GM12878 (cell line): ENCODE data around the gene TPO. TPM values are rescaled to one million over a fixed set of nuclear protein-coding genes. Genes with fewer than 3 reads are reported as not detected.

ENCODE experiments used
- ATAC-seq: fragments of 200-7000 bp; cut with Tn5 transposase; 3 replicates; pipeline ENCODE4 v1.9.1; 2020; ENCODE audit warnings: mild to moderate bottlenecking, moderate library complexity
- BruUV-seq: library from RNA; stranded (reverse); fragments of 400-500 nt; replicated peaks from 2 replicates; lab custom pipeline; 2021; lab: Mats Ljungman, UMichigan
- CTCF ChIA-PET: fragments of 300-600 bp; sonication (Branson Sonifier 250); formaldehyde crosslinking; extraction: SDS; loops from one replicate; lab custom pipeline; 2021; ENCODE audit warnings: inconsistent platforms; lab: Yijun Ruan, JAX
- POLR2A ChIA-PET: fragments of 350-600 bp; formaldehyde crosslinking; extraction: SDS; loops from one replicate; lab custom pipeline; 2021; ENCODE audit warnings: inconsistent platforms; lab: Charles Lee
- RAD21 ChIA-PET: fragments of 300-600 bp; sonication (Branson Sonifier 250); formaldehyde crosslinking; loops from one replicate; lab custom pipeline; 2023; ENCODE audit warnings: antibody characterized with exemption; ENCODE audit not compliant: unreplicated experiment; lab: Charles Lee
- SMC1A ChIA-PET: fragments of 300-600 bp; sonication (Branson Sonifier 250); formaldehyde crosslinking; loops from one replicate; lab custom pipeline; 2023; ENCODE audit not compliant: unreplicated experiment, uncharacterized antibody; lab: Charles Lee
- DNase-seq: peaks from one replicate; pipeline ENCODE4 v3.0.0-alpha.2; 2011; ENCODE audit warnings: low read depth, low spot score
- FAIRE-seq: peaks from 3 replicates; lab custom pipeline; 2011; peaks lifted over from hg19 to GRCh38; lab: Jason Lieb, UNC
- H2AFZ ChIP-seq: 2 replicates; pipeline ENCODE4 v1.6.0; 2011; ENCODE audit warnings: low read depth, low read length, control low read depth; ENCODE audit not compliant: control insufficient read depth
- H3K27ac ChIP-seq: 2 replicates; pipeline ENCODE4 v1.5.1; 2011; ENCODE audit warnings: control low read depth; ENCODE audit not compliant: control insufficient read depth, insufficient read depth
- H3K27me3 ChIP-seq, 2 experiments: replicated peaks in 1 of 2; 2 replicates each; pipeline versions ENCODE4 v1.6.0 to v1.6.1; 2011; ENCODE audit warnings: low read length in 1 of 2; ENCODE audit not compliant: control insufficient read depth in 2 of 2, insufficient read depth in 2 of 2
- H3K36me3 ChIP-seq, 2 experiments: 2 replicates each; pipeline ENCODE4 v1.5.1; 2011; ENCODE audit warnings: low read length in 1 of 2; ENCODE audit not compliant: control insufficient read depth in 2 of 2, insufficient read depth in 2 of 2
- H3K4me1 ChIP-seq: 2 replicates; pipeline ENCODE4 v1.6.1; 2011; ENCODE audit warnings: mild to moderate bottlenecking, low read length, moderate library complexity, mixed read lengths; ENCODE audit not compliant: control insufficient read depth, insufficient read depth
- H3K4me2 ChIP-seq: 2 replicates; pipeline ENCODE4 v1.6.0; 2011; ENCODE audit warnings: control low read depth; ENCODE audit not compliant: control insufficient read depth, insufficient read depth
- H3K4me3 ChIP-seq: fragments of 200-600 bp; sonication (generic); 2 replicates; pipeline ENCODE4 v1.5.1; 2016
- H3K79me2 ChIP-seq: 2 replicates; pipeline ENCODE4 v1.6.0; 2011; ENCODE audit warnings: low read length; ENCODE audit not compliant: control insufficient read depth, insufficient read depth
- H3K9ac ChIP-seq: 2 replicates; pipeline ENCODE4 v1.8.0; 2011; ENCODE audit warnings: low read length, control low read depth, mixed read lengths; ENCODE audit not compliant: control insufficient read depth, insufficient read depth
- H3K9me3 ChIP-seq: replicated peaks from 3 replicates; pipeline ENCODE4 v1.5.1; 2011; ENCODE audit warnings: mild to moderate bottlenecking, low read length; ENCODE audit not compliant: control insufficient read depth, insufficient read depth
- H4K20me1 ChIP-seq: 2 replicates; pipeline ENCODE4 v1.6.0; 2011; ENCODE audit not compliant: control insufficient read depth, insufficient read depth
- CBX3 ChIP-seq: fragments of 200-600 bp; sonication (generic); IDR thresholded peaks from 2 replicates; pipeline ENCODE4 v1.6.1; 2016; ENCODE audit warnings: low read depth, borderline replicate concordance
- NRF1 ChIP-seq: conservative IDR thresholded peaks from 2 replicates; pipeline ENCODE4 v1.6.1; 2011; ENCODE audit warnings: mild to moderate bottlenecking, low read depth, low read length, improper control_type of control experiment
- RBBP5 ChIP-seq: fragments of 200-600 bp; sonication (generic); conservative IDR thresholded peaks from 2 replicates; pipeline ENCODE4 v1.6.1; 2016
- SP1 ChIP-seq: IDR thresholded peaks from one replicate; pipeline ENCODE4 v1.6.1; 2011; ENCODE audit warnings: low read depth, low read length
- SRF ChIP-seq, 2 experiments: IDR thresholded peaks; 2 replicates each; pipeline ENCODE4 v1.6.1; 2011; ENCODE audit warnings: low read depth in 2 of 2, low read length in 2 of 2, mild to moderate bottlenecking in 1 of 2, moderate library complexity in 1 of 2
- STAT1 ChIP-seq: fragments of 450-650 bp; conservative IDR thresholded peaks from 2 replicates; pipeline ENCODE4 v1.6.1; 2014; ENCODE audit warnings: antibody characterized with exemption, mild to moderate bottlenecking
- TBL1XR1 ChIP-seq: IDR thresholded peaks from 2 replicates; pipeline ENCODE4 v1.6.1; 2012; ENCODE audit warnings: low read depth, low read length, improper control_type of control experiment
- USF1 ChIP-seq: IDR thresholded peaks from 2 replicates; pipeline ENCODE4 v1.6.1; 2011; ENCODE audit warnings: borderline replicate concordance, low read depth, mild to moderate bottlenecking, moderate library complexity, mixed read lengths, low read length; ENCODE audit not compliant: insufficient read depth; ENCODE audit errors: extremely low read length
- ZBTB4 ChIP-seq: fragments of 450-650 bp; formaldehyde crosslinking; IDR thresholded peaks from 2 replicates; pipeline ENCODE4 v1.4.0; 2022; ENCODE audit warnings: mild to moderate bottlenecking, moderate library complexity
- ZNF217 ChIP-seq: fragments of 450-650 bp; IDR thresholded peaks from 2 replicates; pipeline ENCODE4 v1.6.1; 2017; ENCODE audit warnings: antibody characterized with exemption, mild to moderate bottlenecking
- ZNF384 ChIP-seq: IDR thresholded peaks from 2 replicates; pipeline ENCODE4 v1.6.1; 2012; ENCODE audit warnings: low read depth, mild to moderate bottlenecking, low read length, improper control_type of control experiment, borderline replicate concordance
- WGBS: methylation state at CpG from one replicate; pipeline ENCODE4 v1.1.6; 2016; ENCODE audit warnings: low lambda C conversion rate; ENCODE audit not compliant: insufficient replicate concordance, insufficient coverage; ENCODE audit errors: missing lambda C conversion rate; 5-methylcytosine and 5-hydroxymethylcytosine counted together
- in situ Hi-C: fragments of 300-500 bp; cut with MboI; formaldehyde crosslinking; loops from 9 replicates; pipeline ENCODE4 v1.14.3; 2018; ENCODE audit warnings: mixed read lengths
- intact Hi-C: fragments of 100-400 bp; cut with micrococcal nuclease; formaldehyde crosslinking; loops from one replicate; pipeline ENCODE4 v1.14.2; 2022; ENCODE audit not compliant: unreplicated experiment
- polyA plus RNA-seq, 11 experiments: library from polyadenylated mRNA; depleted of rRNA in 4 of 11; unstranded in 6 of 11; stranded (reverse) in 5 of 11; fragments of >200 nt; fragmentation: Nextera tagmentation in 4 of 11; fragmentation: Illumina TruSeq in 1 of 11; extraction: Ambion mirVana in 4 of 11; extraction: Trizol in 1 of 11; gene quantifications; 1 replicate in 1 of 11; 2 replicates in 10 of 11; pipeline versions ENCODE4 v1.2.1 to v1.2.3, GENCODE V29; 2011 to 2016; ENCODE audit warnings: inconsistent platforms in 2 of 11, missing spikeins in 2 of 11, low read depth in 1 of 11
- total RNA-seq, 4 experiments: library from RNA; depleted of rRNA in 3 of 4; stranded (reverse); fragments of >200 nt in 3 of 4; fragmentation: Illumina TruSeq in 1 of 4; extraction: Trizol in 1 of 4; gene quantifications; 2 replicates each; pipeline versions ENCODE4 v1.2.1 to v1.2.3, GENCODE V29; 2013 to 2021

Gene TPO
- total and polyA plus RNA-seq, 10 of the 15 experiments (the other 5 are each of a cell fraction or from before 2014, with no cell fraction given): 0.07 to 0.11 TPM; not detected in 8

- no peak for TF ChIP-seq SRF (IDR thresholded peaks at IDR 0.05; ENCODE audit: low read depth in 2 of 2, low read length in 2 of 2)
- no peak for TF ChIP-seq NRF1
- TF ChIP-seq TBL1XR1: no peak
- TF ChIP-seq ZNF217: no peak
- TF ChIP-seq SP1: no peak
- no peak for TF ChIP-seq STAT1
- no peak for TF ChIP-seq ZNF384
- H3K4me3 ChIP-seq: no peak overlapping the region
- in situ Hi-C loops (no loop called here), intact Hi-C loops (no loop called here)
- ChIA-PET SMC1A (no interaction called here), CTCF (interaction anchor here (1.3 kb wide), 1 partner anchor 144 kb away, joined by 4 read pairs; no protein-coding TSS in a partner anchor), RAD21 (no interaction called here), POLR2A (no interaction called here)
- WGBS: 0% methylated on average over 2 of the region's 2 CpGs
- BruUV-seq: no TSS peak
- H3K27me3 ChIP-seq: no peaks in the 10 kb centered on the region
- H3K36me3 ChIP-seq: no peaks in the 10 kb centered on the region
- FAIRE-seq: no peak
- no peaks in the 10 kb centered on the region for H3K79me2 ChIP-seq
- H3K27ac ChIP-seq: no peak overlapping the region
- no peaks in the 10 kb centered on the region for H4K20me1 ChIP-seq
- no peak overlapping the region for H3K9ac ChIP-seq
- no peak for DNase-seq
- H3K4me2 ChIP-seq: no peak overlapping the region
- no peak for ATAC-seq
- no peaks in the 10 kb centered on the region; the same call in 1 of the 3 replicates for H3K9me3 ChIP-seq
- H2AFZ ChIP-seq: no peak overlapping the region
- no peaks in the 10 kb centered on the region for H3K4me1 ChIP-seq
Measured at GRCh38 chr2:1406434-1406833, 6.8 kb upstream of the TPO start.

- no peak overlapping the region for H3K4me2 ChIP-seq
- intact Hi-C loops: no loop called here
- ChIA-PET POLR2A (no interaction called here), CTCF (no interaction called here), RAD21 (no interaction called here), SMC1A (no interaction called here)
- no peaks in the 10 kb centered on the region for H4K20me1 ChIP-seq
- H3K9me3 ChIP-seq: no peaks in the 10 kb centered on the region; the same call in 1 of the 3 replicates
- ATAC-seq (no peak), FAIRE-seq (no peak), DNase-seq (no peak)
- no peak overlapping the region for H3K27ac ChIP-seq
- no peak overlapping the region for H3K4me3 ChIP-seq
- BruUV-seq: no TSS peak
- H3K27me3 ChIP-seq: no peaks in the 10 kb centered on the region
- no peak overlapping the region for H2AFZ ChIP-seq
- no peaks in the 10 kb centered on the region for H3K4me1 ChIP-seq
- 29% methylated on average over 16 of the region's 16 CpGs for WGBS
- in situ Hi-C loops: no loop called here
- no peak overlapping the region for H3K9ac ChIP-seq
- no peaks in the 10 kb centered on the region for H3K36me3 ChIP-seq
- H3K79me2 ChIP-seq: no peaks in the 10 kb centered on the region
- TF ChIP-seq USF1 (no peak), ZBTB4 (no peak), RBBP5 (no peak), CBX3 (no peak)
Measured at GRCh38 chr2:1407950-1408675, 5.2 kb upstream of the TPO start.
